ENCODE measurements around the gene PRSS36. TPM values are rescaled to one million over a fixed set of nuclear protein-coding genes. Genes with fewer than 3 reads are reported as not detected.

PRSS36 gene
- total RNA-seq, 1 donor from 2014 or later: 1.4 TPM

- no peaks in the 10 kb centered on the region for H3K9me3 ChIP-seq (replicated peaks)
- peaks cover 24% of the 10 kb centered on the region for H3K4me1 ChIP-seq
- no peak overlapping the region for H3K27ac ChIP-seq (replicated peaks)
Observed at GRCh38 chr16:31190061-31190460, 40.2 kb upstream of the PRSS36 start.

GRCh38 chr16:31189412-31189778 is 39.5 kb upstream of the PRSS36 start:
- no peak for TF ChIP-seq CTCF (IDR thresholded peaks at IDR 0.05; ENCODE audit: borderline replicate concordance)
- H3K27ac ChIP-seq (replicated peaks): no peak overlapping the region
- H3K4me1 ChIP-seq: peaks cover 29% of the 10 kb centered on the region
- no peak overlapping the region for H3K4me3 ChIP-seq
- H3K36me3 ChIP-seq: peaks cover 100% of the 10 kb centered on the region
- no peak for DNase-seq
- intact Hi-C loops (cut with micrococcal nuclease): no loop called here
- no peaks in the 10 kb centered on the region for H3K9me3 ChIP-seq (replicated peaks)
- no peaks in the 10 kb centered on the region for H3K27me3 ChIP-seq (ENCODE audit: low read depth)

More at GRCh38 chr16:31190061-31190460, 40.2 kb upstream of the PRSS36 start:
- DNase-seq: no peak
- H3K4me3 ChIP-seq: no peak overlapping the region
- peaks cover 100% of the 10 kb centered on the region for H3K36me3 ChIP-seq
- TF ChIP-seq CTCF (IDR thresholded peaks at IDR 0.05; ENCODE audit: borderline replicate concordance): no peak
- intact Hi-C loops (cut with micrococcal nuclease): no loop called here
- H3K27me3 ChIP-seq (ENCODE audit: low read depth): no peaks in the 10 kb centered on the region

GRCh38 chr16:31188450-31189411 is 38.9 kb upstream of the PRSS36 start:
- TF ChIP-seq CTCF (IDR thresholded peaks at IDR 0.05; ENCODE audit: borderline replicate concordance): no peak
- no peak overlapping the region for H3K27ac ChIP-seq (replicated peaks)
- intact Hi-C loops (cut with micrococcal nuclease): no loop called here

GRCh38 chr16:31187808-31188189 is 37.9 kb upstream of the PRSS36 start:
- DNase-seq: no peak
- no peaks in the 10 kb centered on the region for H3K27me3 ChIP-seq (ENCODE audit: low read depth)
- peaks cover 45% of the 10 kb centered on the region for H3K4me1 ChIP-seq
- no peak for TF ChIP-seq CTCF (IDR thresholded peaks at IDR 0.05; ENCODE audit: borderline replicate concordance)
- no peak overlapping the region for H3K27ac ChIP-seq (replicated peaks)
- H3K36me3 ChIP-seq: peaks cover 100% of the 10 kb centered on the region
- intact Hi-C loops (cut with micrococcal nuclease): no loop called here
- no peak overlapping the region for H3K4me3 ChIP-seq
- no peaks in the 10 kb centered on the region for H3K9me3 ChIP-seq (replicated peaks)

More at GRCh38 chr16:31188450-31189411, 38.9 kb upstream of the PRSS36 start:
- H3K36me3 ChIP-seq: peaks cover 100% of the 10 kb centered on the region
- no peak for DNase-seq
- no peak overlapping the region for H3K4me3 ChIP-seq
- no peaks in the 10 kb centered on the region for H3K9me3 ChIP-seq (replicated peaks)
- H3K4me1 ChIP-seq: peaks cover 35% of the 10 kb centered on the region
- no peaks in the 10 kb centered on the region for H3K27me3 ChIP-seq (ENCODE audit: low read depth)

GRCh38 chr16:31186930-31187807 is 37.3 kb upstream of the PRSS36 start:
- intact Hi-C loops (cut with micrococcal nuclease): no loop called here
- Histone ChIP-seq H3K27me3 (ENCODE audit: low read depth) (no peaks in the 10 kb centered on the region), H3K4me1 (peaks cover 51% of the 10 kb centered on the region), H3K4me3 (no peak overlapping the region), H3K36me3 (peaks cover 100% of the 10 kb centered on the region), H3K9me3 (replicated peaks) (no peaks in the 10 kb centered on the region), H3K27ac (replicated peaks) (no peak overlapping the region)
- no peak for DNase-seq
- no peak for TF ChIP-seq CTCF (IDR thresholded peaks at IDR 0.05; ENCODE audit: borderline replicate concordance)
